B cell (primary cell): ENCODE data around the gene PMP22. TPM values are rescaled to one million over a fixed set of nuclear protein-coding genes. Genes with fewer than 3 reads are reported as not detected.

Source experiments
- ATAC-seq: fragments of 200-7000 bp; cut with Tn5 transposase; one replicate; pipeline ENCODE4 v1.10.0; 2021; ENCODE audit warnings: low read depth, mild to moderate bottlenecking, moderate number of reproducible peaks, moderate library complexity
- CTCF ChIA-PET: fragments of 350-600 bp; sonication (Branson Sonifier 250); formaldehyde crosslinking; loops from one replicate; lab custom pipeline; 2021; ENCODE audit warnings: antibody characterized with exemption, inconsistent platforms; lab: Charles Lee
- POLR2A ChIA-PET: fragments of 350-600 bp; sonication (Branson Sonifier 250); formaldehyde crosslinking; loops from one replicate; lab custom pipeline; 2021; ENCODE audit warnings: antibody characterized with exemption; lab: Charles Lee
- DNase-seq: peaks from one replicate; pipeline ENCODE4 v3.0.0; 2013
- H2AFZ ChIP-seq: 2 replicates; pipeline ENCODE4 v1.6.1; 2012; ENCODE audit warnings: mild to moderate bottlenecking, low read depth, low read length; ENCODE audit not compliant: insufficient read depth, poor library complexity, severe bottlenecking
- H3K27ac ChIP-seq, 2 donors: 1 replicate in 1 of 2; 2 replicates in 1 of 2; pipeline ENCODE4 v1.5.1; 2012 to 2013; ENCODE audit warnings: low read length in 2 of 2, mild to moderate bottlenecking in 2 of 2, moderate library complexity in 1 of 2
- H3K27me3 ChIP-seq, 4 experiments: fragments of 200-600 bp in 1 of 4; sonication (generic) in 1 of 4; replicated peaks in 1 of 4; 1 replicate in 2 of 4; 2 replicates in 2 of 4; pipeline versions ENCODE4 v1.6.1 to v1.7.0; 2013 to 2016; ENCODE audit warnings: low read length in 3 of 4, mild to moderate bottlenecking in 2 of 4, mixed read lengths in 1 of 4, moderate library complexity in 1 of 4; ENCODE audit not compliant: insufficient read depth in 4 of 4, control insufficient read depth in 3 of 4; ENCODE audit errors: control extremely low read depth in 1 of 4
- H3K36me3 ChIP-seq, 2 experiments: replicated peaks in 1 of 2; 1 replicate in 1 of 2; 2 replicates in 1 of 2; pipeline versions ENCODE4 v1.6.1 to v1.7.1; 2013; ENCODE audit warnings: low read length in 1 of 2; ENCODE audit not compliant: insufficient read depth in 2 of 2, control insufficient read depth in 1 of 2; ENCODE audit errors: control extremely low read depth in 1 of 2, extremely low read depth in 1 of 2
- H3K4me1 ChIP-seq, 2 donors: fragments of 200-600 bp in 1 of 2; sonication (generic) in 1 of 2; 1 replicate in 1 of 2; 2 replicates in 1 of 2; pipeline versions ENCODE4 v1.5.1 to v1.6.1; 2013 to 2017; ENCODE audit warnings: low read length in 2 of 2; ENCODE audit not compliant: control insufficient read depth in 2 of 2, insufficient read depth in 2 of 2
- H3K4me2 ChIP-seq: replicated peaks from 2 replicates; pipeline ENCODE3; 2012; ENCODE audit warnings: mild to moderate bottlenecking, low read depth, low read length; ENCODE audit not compliant: poor library complexity, severe bottlenecking
- H3K4me3 ChIP-seq, 5 experiments: fragments of 200-600 bp in 1 of 5; sonication (generic) in 1 of 5; 1 replicate in 3 of 5; 2 replicates in 2 of 5; pipeline versions ENCODE4 v1.5.1 to v1.7.0; 2011 to 2016; ENCODE audit warnings: low read length in 4 of 5, mild to moderate bottlenecking in 4 of 5, low read depth in 2 of 5, control low read depth in 1 of 5, moderate library complexity in 1 of 5; ENCODE audit not compliant: insufficient read depth in 1 of 5; ENCODE audit errors: control extremely low read depth in 1 of 5, extremely low read depth in 1 of 5
- H3K79me2 ChIP-seq: fragments of 200-600 bp; sonication (generic); one replicate; pipeline ENCODE4 v1.6.0; 2016; ENCODE audit warnings: low read length; ENCODE audit not compliant: control insufficient read depth, insufficient read depth
- H3K9ac ChIP-seq: fragments of 200-600 bp; sonication (generic); 2 replicates; pipeline ENCODE4 v1.6.1; 2017; ENCODE audit warnings: mild to moderate bottlenecking, low read length, moderate library complexity
- H3K9me3 ChIP-seq, 3 donors: one replicate each; pipeline versions ENCODE4 v1.6.1 to v1.7.1; 2013; ENCODE audit warnings: low read length in 2 of 3; ENCODE audit not compliant: control insufficient read depth in 2 of 3, insufficient read depth in 1 of 3; ENCODE audit errors: control extremely low read depth in 1 of 3
- H4K20me1 ChIP-seq: 2 replicates; pipeline ENCODE4 v1.6.0; 2012; ENCODE audit warnings: mild to moderate bottlenecking, low read length; ENCODE audit not compliant: insufficient read depth, control insufficient read depth, poor library complexity, severe bottlenecking
- H3K27ac Mint-ChIP-seq: one replicate; pipeline ENCODE4 v1.8.0; 2021; ENCODE audit warnings: mixed read lengths
- H3K27me3 Mint-ChIP-seq: one replicate; pipeline ENCODE4 v1.8.0; 2021; ENCODE audit warnings: mixed read lengths
- H3K4me1 Mint-ChIP-seq: one replicate; pipeline ENCODE4 v1.8.0; 2021; ENCODE audit warnings: mixed read lengths
- H3K4me3 Mint-ChIP-seq: one replicate; pipeline ENCODE4 v1.8.0; 2021; ENCODE audit warnings: mixed read lengths
- H3K9me3 Mint-ChIP-seq: one replicate; pipeline ENCODE4 v1.8.0; 2022; ENCODE audit warnings: mixed read lengths; ENCODE audit not compliant: insufficient read depth
- CTCF ChIP-seq: fragments of 200-600 bp; IDR thresholded peaks from one replicate; pipeline ENCODE4 v1.8.0; 2022; ENCODE audit warnings: antibody characterized with exemption, mild to moderate bottlenecking
- EZH2 ChIP-seq: IDR thresholded peaks from 2 replicates; pipeline ENCODE4 v1.6.1; 2012; ENCODE audit warnings: borderline replicate concordance, low read depth, mild to moderate bottlenecking, moderate library complexity, low read length; ENCODE audit not compliant: insufficient read depth, poor library complexity, severe bottlenecking
- WGBS: methylation state at CpG from one replicate; pipeline ENCODE4 v1.1.5; 2013; ENCODE audit warnings: missing lambda C conversion rate; ENCODE audit not compliant: insufficient coverage; 5-methylcytosine and 5-hydroxymethylcytosine counted together
- intact Hi-C: fragments of 100-400 bp; cut with micrococcal nuclease; formaldehyde crosslinking; loops from one replicate; pipeline ENCODE4 v1.10.0; 2022
- polyA plus RNA-seq: library from polyadenylated mRNA; depleted of rRNA; stranded (reverse); fragments of >200 nt; gene quantifications from 2 replicates; pipeline ENCODE4 v1.2.3, GENCODE V29; 2012
- total RNA-seq, 2 donors: library from RNA; stranded (reverse); fragments of 120-200 nt in 1 of 2; gene quantifications; 1 replicate in 1 of 2; 2 replicates in 1 of 2; pipeline versions ENCODE4 v1.2.3 to v1.2.4, GENCODE V29; 2013 to 2022

PMP22 gene
- total and polyA plus RNA-seq, 2 donors (not counting 1 experiment from before 2014, with no cell fraction given), result 0.71 TPM; not detected in 1

DNA sequence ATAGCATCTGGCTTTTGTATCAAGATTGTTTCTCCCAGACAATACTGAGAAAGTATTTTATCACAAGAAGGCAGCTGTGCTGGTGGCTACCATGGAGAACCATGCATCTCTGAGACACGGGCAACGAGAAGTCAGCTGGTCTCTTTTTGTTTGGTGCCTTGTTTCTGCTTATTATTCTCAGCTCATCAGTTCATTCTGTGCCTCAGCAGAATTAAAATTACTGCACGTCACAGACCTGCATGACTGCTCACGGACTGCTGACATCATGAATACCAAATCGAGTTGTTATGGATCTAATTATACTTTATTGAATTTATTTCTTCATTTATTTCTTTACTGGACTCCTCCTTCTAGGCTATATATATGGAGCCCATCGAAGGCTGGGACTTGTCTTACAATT lies 19.0 kb upstream of the PMP22 start:
- Histone ChIP-seq H3K27ac (no peak overlapping the region), H3K79me2 (no peaks in the 10 kb centered on the region), H3K4me3 (no peak overlapping the region), H3K27me3 (peaks cover 0 to 10% (median 0%) of the 10 kb centered on the region in 4 experiments), H3K4me1 (no peaks in the 10 kb centered on the region), H2AFZ (no peak overlapping the region), H4K20me1 (no peaks in the 10 kb centered on the region), H3K36me3 (no peaks in the 10 kb centered on the region), H3K9me3 (peaks cover 0 to 3% (median 3%) of the 10 kb centered on the region in 3 donors), H3K4me2 (no peak overlapping the region), H3K9ac (no peak overlapping the region)
- Mint-ChIP-seq H3K27ac (no peak overlapping the region), H3K27me3 (peaks cover 37% of the 10 kb centered on the region), H3K4me1 (no peaks in the 10 kb centered on the region), H3K9me3 (peaks cover 2% of the 10 kb centered on the region), H3K4me3 (no peak overlapping the region)
- ATAC-seq, result no peak
- ChIA-PET POLR2A (no interaction called here), CTCF (no interaction called here)
- TF ChIP-seq CTCF, result no peak
- intact Hi-C loops, result no loop called here
- no peak for DNase-seq
- WGBS, result 75% methylated on average over 2 of the region's 6 CpGs

DNA sequence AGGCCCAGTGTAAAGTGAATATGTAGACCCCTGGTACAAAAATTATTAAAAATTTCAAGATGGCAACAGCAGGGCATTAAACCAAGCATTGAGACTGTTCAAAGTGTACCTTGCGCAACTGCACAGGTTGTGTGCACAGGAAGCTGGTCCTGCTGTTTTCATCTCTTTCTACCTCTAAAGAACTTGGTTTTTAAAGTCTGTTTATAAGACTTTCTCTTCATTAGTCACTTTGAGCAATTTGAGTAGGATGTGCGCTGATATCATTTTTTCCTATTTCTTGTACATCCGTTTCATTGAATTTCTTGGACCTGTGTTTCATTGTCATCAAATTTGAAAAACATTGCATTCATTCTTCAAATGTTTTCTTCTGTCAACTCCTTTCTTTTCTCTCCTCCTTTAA lies 16.8 kb upstream of the PMP22 start:
- peaks cover 0 to 9% (median 0%) of the 10 kb centered on the region in 4 experiments for H3K27me3 ChIP-seq
- intact Hi-C loops, result no loop called here
- peaks cover 2% of the 10 kb centered on the region for H3K9me3 Mint-ChIP-seq

More for the DNA sequence above, 16.8 kb upstream of the PMP22 start:
- Histone ChIP-seq H2AFZ (no peak overlapping the region), H3K36me3 (no peaks in the 10 kb centered on the region), H3K4me1 (no peaks in the 10 kb centered on the region), H4K20me1 (no peaks in the 10 kb centered on the region), H3K9ac (no peak overlapping the region), H3K4me2 (no peak overlapping the region), H3K4me3 (no peak overlapping the region), H3K9me3 (peaks cover 0 to 3% (median 3%) of the 10 kb centered on the region in 3 donors), H3K27ac (no peak overlapping the region), H3K79me2 (no peaks in the 10 kb centered on the region)
- no peak for DNase-seq
- POLR2A ChIA-PET, result no interaction called here
- 100% methylated on average over 1 of the region's 3 CpGs for WGBS
- TF ChIP-seq CTCF, result no peak
- no peak for TF ChIP-seq EZH2
- H3K4me3 Mint-ChIP-seq, result no peak overlapping the region
- CTCF ChIA-PET, result no interaction called here
- H3K4me1 Mint-ChIP-seq, result no peaks in the 10 kb centered on the region
- peaks cover 27% of the 10 kb centered on the region for H3K27me3 Mint-ChIP-seq
- H3K27ac Mint-ChIP-seq, result no peak overlapping the region
- ATAC-seq, result no peak
